ENCODE data around the gene CAMK2G.

CAMK2G gene

GRCh38 chr10:73876971-73877370 lies 2.6 kb upstream of the CAMK2G start:
- Histone ChIP-seq H3K27ac (ENCODE audit: low read length) (no peak overlapping the region), H3K9me3 (ENCODE audit: control insufficient read depth in 1 of 2, low read length in 2 of 2) (no peaks in the 10 kb centered on the region), H3K36me3 (ENCODE audit: control insufficient read depth in 1 of 2, insufficient read depth in 2 of 2, low read length in 2 of 2) (peaks cover 0 to 2% of the 10 kb centered on the region in 2 donors), H3K27me3 (ENCODE audit: low read depth, low read length) (no peaks in the 10 kb centered on the region), H3K4me1 (ENCODE audit: control insufficient read depth in 1 of 2, insufficient read depth in 2 of 2, low read length in 2 of 2) (peaks cover 12 to 24% of the 10 kb centered on the region in 2 donors), H3K4me3 (ENCODE audit: low read depth in 1 of 2, low read length in 2 of 2) (no peak overlapping the region)

DNA sequence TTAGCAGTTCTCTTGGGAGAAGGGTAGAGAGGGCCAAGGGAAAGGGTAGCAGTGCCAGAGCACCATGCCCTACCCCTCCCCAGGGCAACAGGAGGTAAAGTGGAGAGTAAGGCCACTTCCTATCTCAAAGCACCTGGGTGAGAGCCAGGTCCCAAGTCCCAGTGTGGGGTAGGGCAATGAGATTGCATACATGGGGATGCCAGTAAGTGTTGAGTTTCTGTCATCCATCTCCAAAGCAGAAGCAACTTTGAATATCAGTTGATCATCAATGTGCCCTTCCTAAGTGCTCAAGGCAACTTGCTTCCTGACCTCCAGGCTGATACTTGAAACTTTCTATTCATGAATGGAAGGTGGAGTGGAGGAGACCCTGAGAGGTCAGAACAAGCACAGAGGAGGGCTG lies 2.2 kb upstream of the CAMK2G start:
- no peak overlapping the region for H3K27ac ChIP-seq (ENCODE audit: low read length)
- H3K36me3 ChIP-seq (ENCODE audit: control insufficient read depth in 1 of 2, insufficient read depth in 2 of 2, low read length in 2 of 2) = peaks cover 0 to 2% of the 10 kb centered on the region in 2 donors
- no peak overlapping the region for H3K4me3 ChIP-seq (ENCODE audit: low read depth in 1 of 2, low read length in 2 of 2)
- H3K27me3 ChIP-seq (ENCODE audit: low read depth, low read length) = no peaks in the 10 kb centered on the region
- no peaks in the 10 kb centered on the region for H3K9me3 ChIP-seq (ENCODE audit: control insufficient read depth in 1 of 2, low read length in 2 of 2)
- peaks cover 16 to 28% of the 10 kb centered on the region in 2 donors for H3K4me1 ChIP-seq (ENCODE audit: control insufficient read depth in 1 of 2, insufficient read depth in 2 of 2, low read length in 2 of 2)

- no peak overlapping the region for H3K4me3 ChIP-seq (ENCODE audit: low read depth in 1 of 2, low read length in 2 of 2)
- no peaks in the 10 kb centered on the region for H3K9me3 ChIP-seq (ENCODE audit: control insufficient read depth in 1 of 2, low read length in 2 of 2)
- H3K4me1 ChIP-seq (ENCODE audit: control insufficient read depth in 1 of 2, insufficient read depth in 2 of 2, low read length in 2 of 2) = peaks cover 19 to 30% of the 10 kb centered on the region in 2 donors
- H3K36me3 ChIP-seq (ENCODE audit: control insufficient read depth in 1 of 2, insufficient read depth in 2 of 2, low read length in 2 of 2) = peaks cover 0 to 2% of the 10 kb centered on the region in 2 donors
- no peaks in the 10 kb centered on the region for H3K27me3 ChIP-seq (ENCODE audit: low read depth, low read length)
- H3K27ac ChIP-seq (ENCODE audit: low read length) = no peak overlapping the region
These were observed 1.8 kb upstream of the CAMK2G start for GRCh38 chr10:73876157-73876556.

DNA sequence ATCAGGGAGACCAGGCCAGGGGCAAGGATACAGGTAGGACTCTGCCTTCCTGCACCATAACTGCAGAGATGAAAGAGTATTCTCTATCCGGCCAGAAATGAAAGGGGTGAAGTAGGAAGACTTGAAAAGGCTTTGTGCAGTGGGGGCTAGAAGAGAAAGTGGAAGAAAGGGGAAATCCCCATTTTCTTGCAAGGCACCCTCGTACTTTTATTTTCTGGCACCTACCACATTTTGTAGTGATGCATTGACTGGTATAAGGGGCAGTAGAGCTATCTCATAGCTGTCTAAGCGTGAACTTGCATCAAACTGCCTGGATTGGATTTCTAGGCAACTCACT lies 752 bp upstream of the CAMK2G start:
- Histone ChIP-seq H3K9me3 (ENCODE audit: control insufficient read depth in 1 of 2, low read length in 2 of 2) (no peaks in the 10 kb centered on the region), H3K4me3 (ENCODE audit: low read depth in 1 of 2, low read length in 2 of 2) (peak overlapping the region; percentile 41 to 66), H3K4me1 (ENCODE audit: control insufficient read depth in 1 of 2, insufficient read depth in 2 of 2, low read length in 2 of 2) (peaks cover 19 to 37% of the 10 kb centered on the region in 2 donors), H3K27me3 (ENCODE audit: low read depth, low read length) (no peaks in the 10 kb centered on the region), H3K27ac (ENCODE audit: low read length) (no peak overlapping the region), H3K36me3 (ENCODE audit: control insufficient read depth in 1 of 2, insufficient read depth in 2 of 2, low read length in 2 of 2) (peaks cover 0 to 13% of the 10 kb centered on the region in 2 donors)

DNA sequence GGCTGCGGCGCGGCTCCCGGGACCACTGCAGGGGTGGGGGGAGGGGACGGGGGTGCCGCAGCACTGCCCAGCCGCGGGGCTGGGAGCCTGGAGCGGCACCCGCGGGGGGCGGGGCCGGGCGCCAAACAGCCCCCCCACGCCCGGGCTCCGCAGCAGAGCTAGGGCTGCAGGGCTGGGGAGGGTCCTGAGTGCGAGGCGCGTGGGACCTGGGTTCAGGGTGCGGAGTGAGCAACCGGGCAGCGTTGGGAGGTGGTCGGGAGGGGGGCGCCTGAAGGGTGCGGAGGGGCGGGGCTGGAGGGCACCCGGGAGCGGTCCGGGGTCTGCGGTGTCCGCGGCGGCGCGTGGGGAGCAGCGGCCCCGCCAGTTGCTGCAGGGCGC lies 528 bp downstream of the CAMK2G start:
- Histone ChIP-seq H3K4me1 (ENCODE audit: control insufficient read depth in 1 of 2, insufficient read depth in 2 of 2, low read length in 2 of 2) (peaks cover 19 to 49% of the 10 kb centered on the region in 2 donors), H3K9me3 (ENCODE audit: control insufficient read depth in 1 of 2, low read length in 2 of 2) (no peaks in the 10 kb centered on the region), H3K36me3 (ENCODE audit: control insufficient read depth in 1 of 2, insufficient read depth in 2 of 2, low read length in 2 of 2) (peaks cover 0 to 14% of the 10 kb centered on the region in 2 donors), H3K4me3 (ENCODE audit: low read depth in 1 of 2, low read length in 2 of 2) (peak overlapping the region in 1 of 2 donors; percentile 70), H3K27ac (ENCODE audit: low read length) (no peak overlapping the region), H3K27me3 (ENCODE audit: low read depth, low read length) (no peaks in the 10 kb centered on the region)

DNA sequence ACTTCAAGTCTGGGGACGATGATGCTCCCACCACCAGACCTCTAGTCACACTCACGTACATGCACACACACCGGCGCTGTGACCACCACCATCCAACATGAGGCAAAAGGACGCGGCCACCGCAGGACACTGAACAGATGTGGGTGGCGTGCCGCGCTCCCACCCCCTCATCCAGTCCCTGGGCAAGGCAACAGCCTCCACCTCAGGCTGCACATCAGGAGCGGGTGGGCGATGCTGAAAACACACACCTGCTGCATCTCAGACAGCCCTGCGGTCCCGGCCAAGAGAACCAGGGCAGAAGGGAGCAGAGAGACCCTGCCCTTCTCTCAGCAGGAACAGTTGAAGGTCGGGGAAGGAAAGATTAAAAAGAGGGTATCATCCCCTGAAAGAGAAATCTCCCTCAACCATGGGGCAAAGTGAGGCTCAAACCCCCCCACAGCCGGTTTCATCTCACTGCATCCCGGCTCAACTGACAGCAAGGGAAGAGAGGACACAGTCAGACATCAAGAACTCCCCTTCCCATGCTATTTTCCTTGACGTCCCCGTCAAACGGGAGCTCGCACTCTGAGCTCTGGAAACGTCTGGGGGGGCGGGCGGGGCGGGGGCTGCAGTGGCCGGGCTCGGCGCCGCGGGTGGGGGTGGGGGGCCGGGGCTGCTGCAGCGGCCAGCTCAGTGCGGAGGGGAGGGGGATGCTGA lies 1.1 kb downstream of the CAMK2G start:
- Histone ChIP-seq H3K27me3 (ENCODE audit: low read depth, low read length) (no peaks in the 10 kb centered on the region), H3K9me3 (ENCODE audit: control insufficient read depth in 1 of 2, low read length in 2 of 2) (no peaks in the 10 kb centered on the region), H3K4me3 (ENCODE audit: low read depth in 1 of 2, low read length in 2 of 2) (peak overlapping the region; percentile 68 to 70), H3K27ac (ENCODE audit: low read length) (peak overlapping the region; percentile 63), H3K36me3 (ENCODE audit: control insufficient read depth in 1 of 2, insufficient read depth in 2 of 2, low read length in 2 of 2) (peaks cover 0 to 18% of the 10 kb centered on the region in 2 donors), H3K4me1 (ENCODE audit: control insufficient read depth in 1 of 2, insufficient read depth in 2 of 2, low read length in 2 of 2) (peaks cover 19 to 55% of the 10 kb centered on the region in 2 donors)

DNA sequence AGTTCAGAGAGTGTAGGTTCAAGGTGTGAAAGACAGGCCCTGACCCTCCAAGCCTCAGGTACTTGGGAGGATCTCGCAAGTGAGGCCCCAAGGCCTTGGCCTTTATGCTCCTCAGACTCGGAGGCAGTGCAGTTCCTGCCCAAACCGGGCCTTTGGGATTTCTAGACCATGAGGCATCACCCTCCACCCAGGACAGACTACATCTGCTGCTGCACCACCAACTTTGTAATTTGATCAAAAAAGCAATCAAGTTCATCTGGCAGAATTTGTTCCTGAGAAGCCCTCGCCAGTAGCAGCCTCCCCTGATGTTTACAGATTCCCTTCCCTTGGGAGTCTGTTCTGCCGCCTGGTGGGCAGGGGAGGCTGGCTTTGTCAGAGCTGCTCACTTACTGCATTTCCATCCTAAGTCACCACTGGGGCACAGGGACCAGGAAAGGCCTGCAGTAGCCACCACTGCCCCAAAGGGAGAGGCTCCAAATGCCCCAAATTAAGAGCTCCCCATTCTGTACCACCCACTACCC lies 2.1 kb downstream of the CAMK2G start:
- Histone ChIP-seq H3K9me3 (ENCODE audit: control insufficient read depth in 1 of 2, low read length in 2 of 2) (no peaks in the 10 kb centered on the region), H3K4me1 (ENCODE audit: control insufficient read depth in 1 of 2, insufficient read depth in 2 of 2, low read length in 2 of 2) (peaks cover 19 to 65% of the 10 kb centered on the region in 2 donors), H3K27me3 (ENCODE audit: low read depth, low read length) (no peaks in the 10 kb centered on the region), H3K4me3 (ENCODE audit: low read depth in 1 of 2, low read length in 2 of 2) (peak overlapping the region; percentile 68), H3K36me3 (ENCODE audit: control insufficient read depth in 1 of 2, insufficient read depth in 2 of 2, low read length in 2 of 2) (peaks cover 0 to 18% of the 10 kb centered on the region in 2 donors), H3K27ac (ENCODE audit: low read length) (peak overlapping the region; percentile 34)

DNA sequence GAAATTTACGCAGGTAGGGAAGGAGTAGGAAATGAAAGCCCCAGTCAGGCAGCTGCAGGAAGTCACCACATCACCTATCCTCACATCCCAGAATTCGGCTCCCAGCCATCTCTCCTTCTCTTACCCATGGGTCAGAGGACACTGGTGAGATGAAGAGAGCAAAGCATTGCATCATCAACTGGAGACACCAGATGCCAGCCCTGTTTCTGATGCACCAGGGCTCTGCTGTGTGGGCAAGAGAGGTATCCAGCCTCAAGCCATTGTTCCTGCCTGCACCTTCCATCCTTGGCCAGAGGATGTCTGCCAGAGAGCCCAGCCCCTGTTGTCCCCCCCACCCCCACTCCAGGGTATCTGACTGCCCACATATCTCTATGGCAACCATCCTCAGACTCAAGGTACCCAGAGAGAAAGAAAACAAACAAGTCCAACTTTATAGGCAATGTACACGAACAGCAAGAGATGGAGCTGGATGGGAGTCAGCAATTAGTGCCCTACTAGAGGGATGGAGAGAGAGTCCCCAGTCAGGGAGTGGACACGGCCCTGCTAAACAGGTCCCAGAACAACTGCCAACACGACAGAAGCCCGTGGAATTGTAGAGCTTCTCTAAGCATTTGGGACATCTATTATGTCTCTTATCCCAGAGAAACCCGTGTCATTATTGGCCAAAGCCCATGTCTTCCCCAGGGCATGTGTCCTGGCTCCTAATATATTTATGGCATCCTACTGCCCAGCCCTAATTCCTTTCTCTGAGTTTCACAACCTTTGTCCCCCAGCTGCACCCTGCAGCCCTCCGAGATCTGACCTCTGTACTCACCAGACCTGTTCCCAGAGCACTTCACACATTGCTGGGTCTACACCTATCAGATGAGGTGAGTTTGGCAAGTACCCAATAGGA lies 2.8 kb downstream of the CAMK2G start:
- Histone ChIP-seq H3K4me1 (ENCODE audit: control insufficient read depth in 1 of 2, insufficient read depth in 2 of 2, low read length in 2 of 2) (peaks cover 26 to 72% of the 10 kb centered on the region in 2 donors), H3K36me3 (ENCODE audit: control insufficient read depth in 1 of 2, insufficient read depth in 2 of 2, low read length in 2 of 2) (peaks cover 0 to 18% of the 10 kb centered on the region in 2 donors), H3K9me3 (ENCODE audit: control insufficient read depth in 1 of 2, low read length in 2 of 2) (no peaks in the 10 kb centered on the region), H3K4me3 (ENCODE audit: low read depth in 1 of 2, low read length in 2 of 2) (peak overlapping the region in 1 of 2 donors; percentile 68), H3K27ac (ENCODE audit: low read length) (peak overlapping the region; percentile 34), H3K27me3 (ENCODE audit: low read depth, low read length) (no peaks in the 10 kb centered on the region)

GRCh38 chr10:73868655-73869195 lies 5.6 kb downstream of the CAMK2G start:
- Histone ChIP-seq H3K4me1 (ENCODE audit: control insufficient read depth in 1 of 2, insufficient read depth in 2 of 2, low read length in 2 of 2) (peaks cover 34 to 79% of the 10 kb centered on the region in 2 donors), H3K27ac (ENCODE audit: low read length) (no peak overlapping the region), H3K4me3 (ENCODE audit: low read depth in 1 of 2, low read length in 2 of 2) (no peak overlapping the region), H3K9me3 (ENCODE audit: control insufficient read depth in 1 of 2, low read length in 2 of 2) (no peaks in the 10 kb centered on the region), H3K36me3 (ENCODE audit: control insufficient read depth in 1 of 2, insufficient read depth in 2 of 2, low read length in 2 of 2) (peaks cover 4 to 18% of the 10 kb centered on the region in 2 donors), H3K27me3 (ENCODE audit: low read depth, low read length) (no peaks in the 10 kb centered on the region)

DNA sequence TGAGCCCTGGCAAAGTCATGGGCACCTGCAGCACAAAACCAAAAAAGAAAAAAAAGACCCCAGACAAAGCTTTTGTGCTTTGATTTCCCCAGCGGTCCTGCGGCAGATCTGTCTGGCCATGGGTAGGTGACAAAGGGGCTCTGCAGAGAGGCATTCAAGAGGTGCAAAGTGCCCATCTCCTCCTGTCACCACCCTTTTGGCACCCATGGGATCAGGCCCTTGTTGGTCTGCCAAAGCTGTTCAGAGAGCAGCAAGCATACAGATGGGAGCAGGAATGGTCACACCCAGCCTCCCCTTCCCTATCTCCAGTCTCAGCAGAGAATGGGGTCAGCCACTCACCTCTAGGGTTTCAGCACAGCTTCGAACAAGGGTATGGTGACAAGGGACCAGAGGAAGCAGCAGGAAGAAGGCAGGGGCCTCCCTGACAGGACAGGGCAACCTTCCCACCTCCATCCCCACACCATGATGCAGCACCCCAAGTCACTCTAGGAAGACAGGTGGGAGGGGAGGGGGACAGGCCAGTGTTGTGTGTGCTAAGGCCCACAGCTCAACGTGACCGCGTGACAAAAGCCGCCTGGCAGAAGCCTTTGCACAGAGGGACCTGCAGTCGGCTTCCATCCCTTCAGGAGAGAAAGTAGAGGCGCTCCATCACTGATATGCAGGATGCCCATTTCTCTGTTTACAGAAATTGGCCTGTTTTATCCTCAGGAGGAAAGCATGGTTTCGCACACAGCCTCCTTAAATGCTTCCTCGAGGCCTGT lies 6.3 kb downstream of the CAMK2G start:
- no peak overlapping the region for H3K27ac ChIP-seq (ENCODE audit: low read length)
- H3K4me1 ChIP-seq (ENCODE audit: control insufficient read depth in 1 of 2, insufficient read depth in 2 of 2, low read length in 2 of 2) = peaks cover 31 to 78% of the 10 kb centered on the region in 2 donors
- H3K36me3 ChIP-seq (ENCODE audit: control insufficient read depth in 1 of 2, insufficient read depth in 2 of 2, low read length in 2 of 2) = peaks cover 4 to 18% of the 10 kb centered on the region in 2 donors

More for the DNA sequence above, 6.3 kb downstream of the CAMK2G start:
- Histone ChIP-seq H3K27me3 (ENCODE audit: low read depth, low read length) (no peaks in the 10 kb centered on the region), H3K4me3 (ENCODE audit: low read depth in 1 of 2, low read length in 2 of 2) (no peak overlapping the region), H3K9me3 (ENCODE audit: control insufficient read depth in 1 of 2, low read length in 2 of 2) (no peaks in the 10 kb centered on the region)

All from muscle layer of duodenum (tissue), 2 donors.